A549 (cell line): ENCODE measurements around the gene DCD.

Experiments used
- CBX8 ChIP-seq: fragments of 200-600 bp; sonication (generic); IDR thresholded peaks from 2 replicates; pipeline ENCODE4 v1.6.1; 2016
- EP300 ChIP-seq, 2 experiments: fragments of >200 bp; sonication (Bioruptor Twin); formaldehyde crosslinking; IDR thresholded peaks; 2 replicates in 1 of 2; 3 replicates in 1 of 2; pipeline ENCODE4 v1.6.1; 2016 to 2017
- KDM1A ChIP-seq: fragments of 200-600 bp; sonication (generic); IDR thresholded peaks from 2 replicates; pipeline ENCODE4 v1.6.1; 2016; ENCODE audit warnings: low read depth, mild to moderate bottlenecking
- POLR2A ChIP-seq: IDR thresholded peaks from 2 replicates; pipeline ENCODE4 v1.6.1; 2012; ENCODE audit warnings: mild to moderate bottlenecking, low read length
- RAD21 ChIP-seq, 2 experiments: fragments of >200 bp in 1 of 2; sonication (Bioruptor Twin) in 1 of 2; formaldehyde crosslinking in 1 of 2; IDR thresholded peaks in 1 of 2; conservative IDR thresholded peaks in 1 of 2; 2 replicates in 1 of 2; 3 replicates in 1 of 2; pipeline ENCODE4 v1.6.1; 2012 to 2018; ENCODE audit warnings: inconsistent platforms in 1 of 2
- TF ChIP-seq, protein P1 (sequence below): fragments of >200 bp; sonication (Bioruptor Twin); formaldehyde crosslinking; IDR thresholded peaks from 3 replicates; pipeline ENCODE4 v1.5.1; 2016

DNA sequence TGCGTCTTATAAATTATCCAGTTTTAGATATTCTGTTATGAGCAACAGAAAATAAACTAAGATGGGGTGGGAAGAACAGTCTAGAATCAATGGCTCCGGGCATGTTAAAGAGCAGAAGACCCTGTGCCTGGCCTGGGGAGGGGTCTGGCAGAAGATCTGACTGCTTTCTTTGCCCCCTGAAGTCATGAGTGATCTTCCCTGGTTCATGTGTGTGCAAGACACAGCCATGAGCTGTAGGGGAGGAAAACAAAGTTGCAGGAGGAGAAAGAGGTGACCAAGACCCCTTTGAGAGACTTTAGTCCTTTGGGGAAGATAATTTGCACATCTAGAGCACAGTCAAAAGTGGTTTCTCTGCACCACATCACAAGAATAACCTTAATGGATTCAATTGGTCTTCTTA is 18.2 kb downstream of the DCD start:
- TF ChIP-seq KDM1A: no peak
- TF ChIP-seq, protein P1, sequence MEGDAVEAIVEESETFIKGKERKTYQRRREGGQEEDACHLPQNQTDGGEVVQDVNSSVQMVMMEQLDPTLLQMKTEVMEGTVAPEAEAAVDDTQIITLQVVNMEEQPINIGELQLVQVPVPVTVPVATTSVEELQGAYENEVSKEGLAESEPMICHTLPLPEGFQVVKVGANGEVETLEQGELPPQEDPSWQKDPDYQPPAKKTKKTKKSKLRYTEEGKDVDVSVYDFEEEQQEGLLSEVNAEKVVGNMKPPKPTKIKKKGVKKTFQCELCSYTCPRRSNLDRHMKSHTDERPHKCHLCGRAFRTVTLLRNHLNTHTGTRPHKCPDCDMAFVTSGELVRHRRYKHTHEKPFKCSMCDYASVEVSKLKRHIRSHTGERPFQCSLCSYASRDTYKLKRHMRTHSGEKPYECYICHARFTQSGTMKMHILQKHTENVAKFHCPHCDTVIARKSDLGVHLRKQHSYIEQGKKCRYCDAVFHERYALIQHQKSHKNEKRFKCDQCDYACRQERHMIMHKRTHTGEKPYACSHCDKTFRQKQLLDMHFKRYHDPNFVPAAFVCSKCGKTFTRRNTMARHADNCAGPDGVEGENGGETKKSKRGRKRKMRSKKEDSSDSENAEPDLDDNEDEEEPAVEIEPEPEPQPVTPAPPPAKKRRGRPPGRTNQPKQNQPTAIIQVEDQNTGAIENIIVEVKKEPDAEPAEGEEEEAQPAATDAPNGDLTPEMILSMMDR: no peak
- no peak for TF ChIP-seq EP300 (IDR thresholded peaks at IDR 0.05)
- no peak for TF ChIP-seq POLR2A
- TF ChIP-seq CBX8: no peak
- no peak for TF ChIP-seq RAD21 (conservative IDR thresholded peaks at IDR 0.05 in 1 of 2, IDR thresholded peaks at IDR 0.05 in 1 of 2)
